SK-N-SH (cell line): Measurements from ENCODE around the gene CYSTM1.

ENCODE experiments used
- FOXM1 ChIP-seq: IDR thresholded peaks from 2 replicates; pipeline ENCODE4 v1.4.0; 2012; ENCODE audit warnings: low read depth, mild to moderate bottlenecking
- NFIC ChIP-seq: IDR thresholded peaks from 2 replicates; pipeline ENCODE4 v1.4.0; 2012; ENCODE audit warnings: borderline replicate concordance
- POLR2AphosphoS5 ChIP-seq: IDR thresholded peaks from 2 replicates; pipeline ENCODE4 v1.6.1; 2012; ENCODE audit warnings: low read depth, low read length
- RXRA ChIP-seq: IDR thresholded peaks from 2 replicates; pipeline ENCODE4 v1.4.0; 2012; ENCODE audit warnings: low read depth, mild to moderate bottlenecking, borderline replicate concordance
- SMC3 ChIP-seq: IDR thresholded peaks from 2 replicates; pipeline ENCODE4 v1.6.1; 2012; ENCODE audit warnings: low read depth, low read length, improper control_type of control experiment
- TCF12 ChIP-seq: IDR thresholded peaks from 2 replicates; pipeline ENCODE4 v1.4.0; 2012
- TF ChIP-seq, protein P1 (sequence below): fragments of 200-600 bp; sonication (generic); IDR thresholded peaks from 2 replicates; pipeline ENCODE4 v1.6.1; 2017; ENCODE audit warnings: antibody characterized with exemption, mild to moderate bottlenecking, moderate library complexity
- TF ChIP-seq, protein P2 (sequence below): IDR thresholded peaks from 2 replicates; pipeline ENCODE4 v1.4.0; 2012; ENCODE audit warnings: low read depth

- TF ChIP-seq, protein P1, sequence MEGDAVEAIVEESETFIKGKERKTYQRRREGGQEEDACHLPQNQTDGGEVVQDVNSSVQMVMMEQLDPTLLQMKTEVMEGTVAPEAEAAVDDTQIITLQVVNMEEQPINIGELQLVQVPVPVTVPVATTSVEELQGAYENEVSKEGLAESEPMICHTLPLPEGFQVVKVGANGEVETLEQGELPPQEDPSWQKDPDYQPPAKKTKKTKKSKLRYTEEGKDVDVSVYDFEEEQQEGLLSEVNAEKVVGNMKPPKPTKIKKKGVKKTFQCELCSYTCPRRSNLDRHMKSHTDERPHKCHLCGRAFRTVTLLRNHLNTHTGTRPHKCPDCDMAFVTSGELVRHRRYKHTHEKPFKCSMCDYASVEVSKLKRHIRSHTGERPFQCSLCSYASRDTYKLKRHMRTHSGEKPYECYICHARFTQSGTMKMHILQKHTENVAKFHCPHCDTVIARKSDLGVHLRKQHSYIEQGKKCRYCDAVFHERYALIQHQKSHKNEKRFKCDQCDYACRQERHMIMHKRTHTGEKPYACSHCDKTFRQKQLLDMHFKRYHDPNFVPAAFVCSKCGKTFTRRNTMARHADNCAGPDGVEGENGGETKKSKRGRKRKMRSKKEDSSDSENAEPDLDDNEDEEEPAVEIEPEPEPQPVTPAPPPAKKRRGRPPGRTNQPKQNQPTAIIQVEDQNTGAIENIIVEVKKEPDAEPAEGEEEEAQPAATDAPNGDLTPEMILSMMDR: no peak
- TF ChIP-seq FOXM1: no peak
- no peak for TF ChIP-seq SMC3
- TF ChIP-seq TCF12: no peak
- no peak for TF ChIP-seq NFIC
- TF ChIP-seq POLR2AphosphoS5: no peak
- no peak for TF ChIP-seq RXRA
- TF ChIP-seq, protein P2, sequence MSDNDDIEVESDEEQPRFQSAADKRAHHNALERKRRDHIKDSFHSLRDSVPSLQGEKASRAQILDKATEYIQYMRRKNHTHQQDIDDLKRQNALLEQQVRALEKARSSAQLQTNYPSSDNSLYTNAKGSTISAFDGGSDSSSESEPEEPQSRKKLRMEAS: no peak
Observed at GRCh38 chr5:140141241-140141640, 33.7 kb upstream of the CYSTM1 start.
